Measurements from ENCODE around the gene APBA2.

APBA2 gene

DNA sequence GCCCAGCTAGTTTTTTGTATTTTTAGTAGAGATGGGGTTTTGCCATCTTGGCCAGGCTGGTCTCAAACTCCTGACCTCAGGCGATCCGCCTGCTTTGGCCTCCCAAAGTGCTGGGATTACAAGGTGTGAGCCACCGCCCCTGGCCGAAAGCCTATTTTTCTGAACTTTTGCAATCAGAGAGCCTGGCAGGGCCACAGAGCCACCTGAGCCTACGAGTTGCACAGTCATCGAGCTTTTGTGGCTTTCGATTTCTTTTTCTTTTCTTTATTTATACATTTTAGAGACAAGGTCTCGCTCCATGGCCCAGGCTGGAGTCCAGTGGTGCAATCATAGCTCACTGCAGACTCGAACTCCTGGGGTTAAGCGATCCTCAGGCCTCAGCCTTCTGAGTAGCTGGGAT lies 243.4 kb downstream of the APBA2 start:
- DNase-seq (ENCODE audit: insufficient read length, low spot score), result no peak
- TF ChIP-seq, protein P1, sequence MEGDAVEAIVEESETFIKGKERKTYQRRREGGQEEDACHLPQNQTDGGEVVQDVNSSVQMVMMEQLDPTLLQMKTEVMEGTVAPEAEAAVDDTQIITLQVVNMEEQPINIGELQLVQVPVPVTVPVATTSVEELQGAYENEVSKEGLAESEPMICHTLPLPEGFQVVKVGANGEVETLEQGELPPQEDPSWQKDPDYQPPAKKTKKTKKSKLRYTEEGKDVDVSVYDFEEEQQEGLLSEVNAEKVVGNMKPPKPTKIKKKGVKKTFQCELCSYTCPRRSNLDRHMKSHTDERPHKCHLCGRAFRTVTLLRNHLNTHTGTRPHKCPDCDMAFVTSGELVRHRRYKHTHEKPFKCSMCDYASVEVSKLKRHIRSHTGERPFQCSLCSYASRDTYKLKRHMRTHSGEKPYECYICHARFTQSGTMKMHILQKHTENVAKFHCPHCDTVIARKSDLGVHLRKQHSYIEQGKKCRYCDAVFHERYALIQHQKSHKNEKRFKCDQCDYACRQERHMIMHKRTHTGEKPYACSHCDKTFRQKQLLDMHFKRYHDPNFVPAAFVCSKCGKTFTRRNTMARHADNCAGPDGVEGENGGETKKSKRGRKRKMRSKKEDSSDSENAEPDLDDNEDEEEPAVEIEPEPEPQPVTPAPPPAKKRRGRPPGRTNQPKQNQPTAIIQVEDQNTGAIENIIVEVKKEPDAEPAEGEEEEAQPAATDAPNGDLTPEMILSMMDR (IDR thresholded peaks at IDR 0.05; ENCODE audit: insufficient read depth, missing control alignments), result no peak
- FAIRE-seq, result no peak

DNA sequence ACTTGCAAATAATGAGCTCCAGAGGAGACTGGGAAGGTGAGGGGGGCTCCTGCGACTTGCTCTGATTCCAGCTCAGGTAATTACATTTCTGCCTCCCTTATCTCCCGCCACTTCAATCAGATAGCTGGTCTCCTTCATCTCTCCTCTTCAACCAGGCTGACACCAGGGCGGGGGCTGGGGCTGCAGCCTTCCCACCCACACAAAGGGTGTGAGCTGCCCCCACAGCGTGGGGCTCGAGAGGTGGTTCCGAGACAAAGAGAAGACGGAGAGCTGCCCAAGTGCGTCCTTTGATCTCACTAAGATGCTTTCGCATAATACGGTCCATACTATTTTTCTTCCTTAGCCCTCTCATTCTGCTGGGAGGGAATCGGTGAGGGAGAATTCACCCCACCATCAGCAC lies 244.2 kb downstream of the APBA2 start:
- TF ChIP-seq, protein P1 (IDR thresholded peaks at IDR 0.05; ENCODE audit: insufficient read depth, missing control alignments), result no peak
- no peak for DNase-seq (ENCODE audit: insufficient read length, low spot score)
- FAIRE-seq, result no peak

DNA sequence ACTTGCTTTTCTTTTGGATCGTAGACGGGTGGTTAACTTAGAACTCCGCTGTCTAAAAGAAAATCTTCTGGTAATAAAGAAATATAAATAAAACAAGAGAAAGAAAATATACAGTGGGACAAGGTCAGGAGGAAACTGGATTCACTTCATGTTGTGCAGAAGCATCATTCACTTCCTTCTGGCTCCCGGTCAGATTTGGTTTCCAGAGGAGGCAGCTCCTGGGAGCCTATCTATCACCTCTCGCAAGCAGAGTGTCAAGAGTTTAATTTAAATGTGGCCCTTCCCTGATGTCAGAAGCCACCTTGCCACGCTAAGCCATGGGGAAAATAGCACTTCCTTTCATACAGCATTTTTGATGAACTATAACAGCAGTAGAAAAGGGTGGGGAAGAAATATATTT lies 244.7 kb downstream of the APBA2 start:
- TF ChIP-seq, protein P1 (IDR thresholded peaks at IDR 0.05; ENCODE audit: insufficient read depth, missing control alignments), result no peak
- FAIRE-seq, result no peak
- DNase-seq (ENCODE audit: insufficient read length, low spot score), result no peak

DNA sequence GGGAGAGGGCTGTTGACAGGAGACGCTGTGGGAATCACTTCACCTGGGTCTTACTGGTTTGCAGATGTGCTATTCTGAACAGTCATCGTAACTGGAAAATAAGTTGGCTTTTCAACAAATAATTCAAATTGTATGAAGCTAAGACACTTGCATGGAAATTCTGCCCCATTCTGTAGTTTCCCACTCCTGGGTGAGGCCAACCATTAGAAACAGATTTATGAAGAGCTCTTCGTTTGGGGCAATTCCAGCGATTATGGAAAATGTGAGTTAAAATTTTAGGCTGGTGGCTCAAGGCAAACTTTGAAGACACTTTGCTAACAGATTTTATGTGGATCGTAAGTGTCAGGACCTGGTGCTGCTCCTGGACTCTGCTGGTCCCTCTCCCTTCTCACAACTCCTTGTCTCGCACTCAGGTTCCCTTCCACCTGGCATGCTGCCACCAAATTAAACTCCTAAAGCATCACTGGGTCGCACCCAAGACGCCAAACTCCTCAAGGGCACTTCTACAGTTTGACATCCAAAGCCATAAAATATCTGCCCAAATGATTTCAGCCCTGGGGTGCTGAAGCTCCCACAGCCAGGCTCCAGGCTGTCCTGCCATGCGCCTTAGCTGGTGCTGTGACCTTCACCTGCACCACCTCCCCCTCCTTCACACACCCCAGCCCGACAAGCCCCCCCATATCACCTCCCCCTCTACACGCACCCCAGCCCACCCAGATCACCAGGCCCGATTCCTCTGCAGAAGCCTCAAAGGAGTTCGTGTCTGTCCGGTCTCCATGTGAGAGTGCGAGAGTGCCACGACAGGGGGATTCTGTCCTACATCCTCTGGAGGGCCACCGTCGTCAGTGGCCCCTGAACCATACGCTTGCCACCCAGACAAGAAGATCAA lies 245.4 kb downstream of the APBA2 start:
- DNase-seq (ENCODE audit: insufficient read length, low spot score), result no peak
- TF ChIP-seq, protein P1 (IDR thresholded peaks at IDR 0.05; ENCODE audit: insufficient read depth, missing control alignments), result no peak
- no peak for FAIRE-seq

DNA sequence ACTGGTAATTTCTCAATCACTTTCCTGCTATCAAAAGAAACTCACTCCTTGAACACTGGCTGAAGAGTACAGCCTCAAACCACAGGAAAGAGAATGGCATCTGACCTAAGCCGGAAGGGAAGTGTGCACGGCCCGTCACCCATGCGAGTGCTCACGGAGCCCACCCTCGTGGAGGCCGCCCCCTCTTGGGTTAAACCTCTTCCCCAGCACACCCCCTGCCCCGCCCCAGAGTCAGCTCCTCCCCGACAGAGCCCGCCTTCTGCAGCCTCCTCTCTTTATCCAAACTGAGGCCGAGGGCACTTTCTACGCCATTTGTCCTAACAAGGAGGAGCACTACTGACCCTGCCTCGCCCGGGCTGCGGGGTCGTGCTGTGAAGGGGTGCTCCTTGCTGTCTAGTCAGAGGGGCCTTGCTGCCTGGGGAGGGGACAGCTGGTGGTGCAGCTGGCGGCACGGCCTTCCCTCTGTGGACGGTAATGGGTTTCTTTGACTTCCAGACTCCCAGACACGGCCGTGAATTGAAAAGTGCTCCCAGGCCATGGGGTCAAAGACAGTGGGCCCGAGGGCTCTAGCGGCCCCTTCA lies 246.2 kb downstream of the APBA2 start:
- FAIRE-seq, result no peak
- no peak for DNase-seq (ENCODE audit: insufficient read length, low spot score)
- TF ChIP-seq, protein P1 (IDR thresholded peaks at IDR 0.05; ENCODE audit: insufficient read depth, missing control alignments), result no peak

DNA sequence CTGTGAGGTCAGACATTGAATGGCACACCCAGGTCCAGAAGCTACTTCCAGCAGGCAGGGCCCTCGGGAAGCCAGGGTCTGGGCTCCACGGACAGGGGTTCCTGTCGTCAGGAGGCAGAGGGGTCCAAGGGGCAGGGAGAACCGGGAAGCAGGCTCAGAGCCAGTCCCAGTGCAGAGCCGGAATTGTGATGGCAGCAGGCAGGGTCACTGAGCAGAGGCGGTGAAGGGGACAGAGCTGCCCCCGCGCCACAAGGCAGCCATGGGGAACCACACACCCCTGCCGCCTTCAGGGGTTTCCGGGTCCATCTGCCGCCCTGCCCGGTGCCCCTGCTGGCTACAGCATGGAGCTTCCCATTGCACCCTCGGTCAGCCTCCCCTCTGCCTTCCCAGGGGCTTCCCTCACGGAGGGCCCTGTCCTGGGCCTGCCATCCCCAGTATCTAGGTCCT lies 247.0 kb downstream of the APBA2 start:
- FAIRE-seq (no peak), DNase-seq (ENCODE audit: insufficient read length, low spot score) (no peak)
- TF ChIP-seq, protein P1 (IDR thresholded peaks at IDR 0.05; ENCODE audit: insufficient read depth, missing control alignments), result no peak

DNA sequence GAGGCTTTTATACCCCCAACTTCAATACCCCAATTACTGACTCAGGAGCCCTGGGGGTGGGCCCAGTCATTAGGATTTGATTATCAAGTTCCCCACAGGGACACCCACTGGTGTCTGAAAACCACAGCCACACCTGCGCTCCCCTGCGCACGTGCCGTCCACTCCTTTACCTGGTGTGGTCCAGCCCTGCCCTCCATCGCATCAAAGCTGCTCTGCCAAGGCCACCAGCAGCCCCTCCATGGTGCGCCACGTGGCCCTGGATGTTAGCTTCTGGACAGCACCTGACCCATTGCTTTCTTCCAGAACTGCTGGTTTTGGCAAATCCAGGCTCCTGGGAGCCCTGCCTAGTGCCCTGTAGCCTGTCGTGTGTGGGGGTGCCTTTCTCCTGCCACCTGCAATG lies 247.5 kb downstream of the APBA2 start:
- no peak for FAIRE-seq
- TF ChIP-seq, protein P1 (IDR thresholded peaks at IDR 0.05; ENCODE audit: insufficient read depth, missing control alignments), result no peak
- DNase-seq (ENCODE audit: insufficient read length, low spot score), result no peak
